H9 (cell line): ENCODE measurements around the gene CDKN3. TPM values are rescaled to one million over a fixed set of nuclear protein-coding genes. Genes with fewer than 3 reads are reported as not detected.

ENCODE experiments used
- DNase-seq: peaks from one replicate; pipeline ENCODE4 v3.0.0-alpha.2; 2017
- H2AFZ ChIP-seq: one replicate; pipeline ENCODE4 v1.6.1; 2013; ENCODE audit warnings: mild to moderate bottlenecking, low read length, control low read depth, moderate library complexity
- H2AK5ac ChIP-seq: 2 replicates; pipeline ENCODE4 v1.6.1; 2013; ENCODE audit warnings: low read length, control low read depth, mixed read lengths; ENCODE audit not compliant: insufficient read length
- H2BK120ac ChIP-seq: one replicate; pipeline ENCODE4 v1.6.1; 2013; ENCODE audit warnings: low read depth, mild to moderate bottlenecking, low read length, control low read depth, inconsistent platforms; ENCODE audit not compliant: poor library complexity, severe bottlenecking
- H2BK12ac ChIP-seq: 2 replicates; pipeline ENCODE4 v1.6.1; 2013; ENCODE audit warnings: low read length, control low read depth, mixed read lengths, low read depth; ENCODE audit not compliant: insufficient read length
- H2BK15ac ChIP-seq: 2 replicates; pipeline ENCODE4 v1.6.1; 2013; ENCODE audit warnings: low read depth, low read length, control low read depth
- H2BK20ac ChIP-seq: one replicate; pipeline ENCODE4 v1.6.1; 2013; ENCODE audit warnings: low read depth, mild to moderate bottlenecking, low read length, control low read depth, inconsistent platforms; ENCODE audit not compliant: poor library complexity, severe bottlenecking
- H2BK5ac ChIP-seq: 2 replicates; pipeline ENCODE4 v1.6.1; 2013; ENCODE audit warnings: low read length, control low read depth, mixed read lengths; ENCODE audit not compliant: insufficient read length
- H3K14ac ChIP-seq: 2 replicates; pipeline ENCODE4 v1.6.1; 2013; ENCODE audit warnings: low read length, control low read depth; ENCODE audit not compliant: insufficient read depth
- H3K18ac ChIP-seq: 2 replicates; pipeline ENCODE4 v1.6.1; 2013; ENCODE audit warnings: low read depth, mild to moderate bottlenecking, mixed read lengths, low read length, control low read depth; ENCODE audit not compliant: insufficient read length
- H3K23ac ChIP-seq: 2 replicates; pipeline ENCODE4 v1.6.1; 2013; ENCODE audit warnings: low read length, control low read depth, mixed read lengths, low read depth; ENCODE audit not compliant: insufficient read length
- H3K23me2 ChIP-seq: 2 replicates; pipeline ENCODE4 v1.6.1; 2013; ENCODE audit warnings: low read depth, mild to moderate bottlenecking, mixed read lengths, low read length, control low read depth; ENCODE audit not compliant: insufficient read length, poor library complexity, severe bottlenecking
- H3K27ac ChIP-seq: 2 replicates; pipeline ENCODE4 v1.5.1; 2013; ENCODE audit warnings: low read length, control low read depth, mixed read lengths, low read depth; ENCODE audit not compliant: insufficient read length
- H3K27me3 ChIP-seq: 2 replicates; pipeline ENCODE4 v1.6.1; 2013; ENCODE audit warnings: low read length, control low read depth, inconsistent platforms; ENCODE audit not compliant: insufficient read depth
- H3K4ac ChIP-seq: 2 replicates; pipeline ENCODE4 v1.6.1; 2013; ENCODE audit warnings: low read depth, mild to moderate bottlenecking, control low read depth, inconsistent platforms, low read length, moderate library complexity
- H3K4me1 ChIP-seq: 2 replicates; pipeline ENCODE4 v1.6.1; 2013; ENCODE audit warnings: low read length, control low read depth, inconsistent platforms; ENCODE audit not compliant: insufficient read depth
- H3K4me2 ChIP-seq: 2 replicates; pipeline ENCODE4 v1.6.1; 2013; ENCODE audit warnings: low read length, control low read depth, mixed read lengths; ENCODE audit not compliant: insufficient read length, insufficient read depth
- H3K56ac ChIP-seq: 2 replicates; pipeline ENCODE4 v1.6.1; 2013; ENCODE audit warnings: low read depth, mild to moderate bottlenecking, mixed read lengths, low read length, control low read depth; ENCODE audit not compliant: insufficient read length
- H3K79me1 ChIP-seq: 2 replicates; pipeline ENCODE4 v1.6.1; 2013; ENCODE audit warnings: low read depth, mild to moderate bottlenecking, moderate library complexity, low read length, control low read depth, inconsistent platforms; ENCODE audit not compliant: insufficient read depth, poor library complexity, severe bottlenecking
- H3K79me2 ChIP-seq: 2 replicates; pipeline ENCODE4 v1.6.1; 2013; ENCODE audit warnings: low read length, control low read depth, inconsistent platforms; ENCODE audit not compliant: insufficient read depth
- H3K9ac ChIP-seq: 2 replicates; pipeline ENCODE4 v1.6.1; 2013; ENCODE audit warnings: low read length, control low read depth, mixed read lengths; ENCODE audit not compliant: insufficient read length; ENCODE audit errors: extremely low read depth
- H3K9me3 ChIP-seq: one replicate; pipeline ENCODE4 v1.6.1; 2013; ENCODE audit warnings: low read depth, low read length, inconsistent platforms; ENCODE audit not compliant: control insufficient read depth
- H3T11ph ChIP-seq: one replicate; pipeline ENCODE4 v1.6.1; 2013; ENCODE audit warnings: mild to moderate bottlenecking, low read length, control low read depth, inconsistent platforms
- H4K20me1 ChIP-seq: one replicate; pipeline ENCODE4 v1.6.1; 2013; ENCODE audit not compliant: control insufficient read depth, insufficient read length, insufficient read depth
- H4K5ac ChIP-seq: 2 replicates; pipeline ENCODE4 v1.6.1; 2013; ENCODE audit warnings: low read depth, mild to moderate bottlenecking, mixed read lengths, low read length, control low read depth; ENCODE audit not compliant: insufficient read length
- H4K8ac ChIP-seq: replicated peaks from 2 replicates; pipeline ENCODE4 v1.6.1; 2013; ENCODE audit warnings: low read length, control low read depth, mixed read lengths, low read depth; ENCODE audit not compliant: insufficient read length
- H4K91ac ChIP-seq: 2 replicates; pipeline ENCODE4 v1.6.1; 2013; ENCODE audit warnings: low read depth, mild to moderate bottlenecking, moderate library complexity, mixed read lengths, low read length, control low read depth; ENCODE audit not compliant: insufficient read length
- H3K27ac Mint-ChIP-seq, 3 experiments: 2 replicates in 2 of 3; 3 replicates in 1 of 3; pipeline ENCODE4 v1.8.0; 2020 to 2021; ENCODE audit warnings: mixed read lengths in 3 of 3, mild to moderate bottlenecking in 1 of 3, moderate library complexity in 1 of 3
- H3K27me3 Mint-ChIP-seq: 2 replicates; pipeline ENCODE4 v1.8.0; 2021; ENCODE audit warnings: low read depth, mild to moderate bottlenecking, moderate library complexity, mixed read lengths
- H3K36me3 Mint-ChIP-seq, 3 experiments: 2 replicates in 2 of 3; 3 replicates in 1 of 3; pipeline ENCODE4 v1.8.0; 2020 to 2021; ENCODE audit warnings: low read depth in 3 of 3, mixed read lengths in 3 of 3; ENCODE audit not compliant: insufficient read depth in 1 of 3
- H3K4me1 Mint-ChIP-seq, 2 experiments: 2 replicates each; pipeline ENCODE4 v1.8.0; 2020; ENCODE audit warnings: mixed read lengths in 2 of 2
- H3K4me3 Mint-ChIP-seq, 2 experiments: 2 replicates in 1 of 2; 3 replicates in 1 of 2; pipeline ENCODE4 v1.8.0; 2020 to 2021; ENCODE audit warnings: mild to moderate bottlenecking in 2 of 2, mixed read lengths in 2 of 2, moderate library complexity in 1 of 2
- H3K9me3 Mint-ChIP-seq, 2 experiments: 2 replicates in 1 of 2; 3 replicates in 1 of 2; pipeline ENCODE4 v1.8.0; 2020; ENCODE audit warnings: mild to moderate bottlenecking in 2 of 2, mixed read lengths in 2 of 2, moderate library complexity in 1 of 2
- CTCF ChIP-seq: fragments of 200-600 bp; sonication (generic); conservative IDR thresholded peaks from 3 replicates; pipeline ENCODE4 v1.8.0; 2021; ENCODE audit warnings: antibody characterized with exemption, mild to moderate bottlenecking
- total RNA-seq: library from RNA; stranded (reverse); gene quantifications from 2 replicates; pipeline ENCODE4 v1.2.1, GENCODE V29; 2021

The CDKN3 gene
- total RNA-seq, 1 experiment from 2014 or later = 45.9 TPM

- no peak overlapping the region for H2BK20ac ChIP-seq
- Mint-ChIP-seq H3K27ac (no peak overlapping the region), H3K36me3 (peaks cover 6 to 20% (median 15%) of the 10 kb centered on the region in 3 experiments), H3K27me3 (peaks cover 10% of the 10 kb centered on the region), H3K9me3 (peaks cover 14 to 16% of the 10 kb centered on the region in 2 experiments), H3K4me1 (peaks cover 0 to 7% of the 10 kb centered on the region in 2 experiments; a peak in 3 of 4 replicates), H3K4me3 (no peak overlapping the region)
- H4K8ac ChIP-seq = no peak overlapping the region
- no peak for TF ChIP-seq CTCF
- H3K4me1 ChIP-seq = no peaks in the 10 kb centered on the region
- no peak overlapping the region for H3K56ac ChIP-seq
- no peak overlapping the region for H2BK15ac ChIP-seq
- H2BK12ac ChIP-seq = no peak overlapping the region
- H3K27me3 ChIP-seq = no peaks in the 10 kb centered on the region
- no peak overlapping the region for H3K23ac ChIP-seq
- H3K18ac ChIP-seq = no peak overlapping the region
- no peak overlapping the region for H4K91ac ChIP-seq
- DNase-seq = no peak
- H4K5ac ChIP-seq = no peak overlapping the region
- H3K9ac ChIP-seq = no peak overlapping the region
- H2BK5ac ChIP-seq = no peak overlapping the region
- H3K4ac ChIP-seq = no peak overlapping the region
- H4K20me1 ChIP-seq = no peaks in the 10 kb centered on the region
- no peaks in the 10 kb centered on the region for H3K23me2 ChIP-seq
- no peak overlapping the region for H3K14ac ChIP-seq
- H3K4me2 ChIP-seq = no peak overlapping the region
- no peak overlapping the region for H2BK120ac ChIP-seq
- H3K9me3 ChIP-seq = peaks cover 13% of the 10 kb centered on the region
- no peak overlapping the region for H3K27ac ChIP-seq
- no peak overlapping the region for H3T11ph ChIP-seq
- H2AK5ac ChIP-seq = no peak overlapping the region
- H3K79me2 ChIP-seq = no peaks in the 10 kb centered on the region
- H2AFZ ChIP-seq = no peak overlapping the region
- H3K79me1 ChIP-seq = no peaks in the 10 kb centered on the region
Observed at GRCh38 chr14:54354968-54355641, 41.7 kb upstream of the CDKN3 start.
